SW480 (cell line): ENCODE results near the gene GAS6.

ENCODE experiments used
- DNase-seq: peaks from one replicate; pipeline ENCODE4 v3.0.0-alpha.2; 2016; ENCODE audit warnings: low spot score

Gene GAS6

GRCh38 chr13:113770937-113771336, 92.9 kb downstream of the GAS6 start:
- DNase-seq = no peak
